Stromal cell of bone marrow (primary cell): ENCODE results near the gene CLIC3.

ENCODE experiments used
- DNase-seq: peaks from one replicate; pipeline ENCODE4 v3.0.0-alpha.2; 2012; ENCODE audit warnings: low read depth

CLIC3 gene

DNA sequence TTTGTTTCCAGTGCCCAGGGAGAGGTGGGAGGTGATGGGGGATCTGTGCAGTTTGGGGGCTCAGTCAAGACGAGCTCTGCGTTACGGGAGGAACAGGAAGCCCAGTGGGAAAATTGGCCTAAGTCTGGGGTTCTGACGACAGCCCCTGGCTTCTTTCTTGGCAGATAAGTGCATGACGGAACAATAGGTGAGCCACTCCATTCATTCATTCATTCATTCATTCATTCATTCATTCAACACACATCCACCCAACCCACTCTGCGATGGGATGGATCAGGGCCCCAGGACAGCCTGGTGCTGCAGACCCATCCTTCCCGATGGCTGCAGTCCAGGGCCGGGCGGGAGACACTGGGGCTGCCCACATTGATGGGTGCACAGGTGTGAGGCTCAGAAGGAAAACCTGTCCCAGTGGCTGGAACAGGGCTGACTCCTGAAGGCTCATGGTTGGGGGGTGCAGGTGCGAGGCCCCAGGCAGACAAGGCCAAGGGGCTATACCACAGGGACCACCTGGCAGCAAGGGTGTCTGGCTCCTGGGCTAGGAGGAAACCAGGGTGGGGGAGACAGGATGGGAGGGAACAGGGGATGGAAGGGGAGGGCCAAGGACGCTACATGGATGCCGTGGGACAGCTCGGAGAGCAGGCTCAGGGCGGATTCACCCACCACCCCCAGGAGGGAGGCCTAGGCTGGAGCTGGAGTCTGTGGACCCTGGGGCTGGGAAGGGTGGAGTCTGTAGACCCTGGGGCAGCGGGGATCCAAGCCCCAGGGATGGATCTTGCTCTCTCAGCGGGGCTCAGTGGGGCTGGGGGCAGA, 15.5 kb downstream of the CLIC3 start:
- no peak for DNase-seq

DNA sequence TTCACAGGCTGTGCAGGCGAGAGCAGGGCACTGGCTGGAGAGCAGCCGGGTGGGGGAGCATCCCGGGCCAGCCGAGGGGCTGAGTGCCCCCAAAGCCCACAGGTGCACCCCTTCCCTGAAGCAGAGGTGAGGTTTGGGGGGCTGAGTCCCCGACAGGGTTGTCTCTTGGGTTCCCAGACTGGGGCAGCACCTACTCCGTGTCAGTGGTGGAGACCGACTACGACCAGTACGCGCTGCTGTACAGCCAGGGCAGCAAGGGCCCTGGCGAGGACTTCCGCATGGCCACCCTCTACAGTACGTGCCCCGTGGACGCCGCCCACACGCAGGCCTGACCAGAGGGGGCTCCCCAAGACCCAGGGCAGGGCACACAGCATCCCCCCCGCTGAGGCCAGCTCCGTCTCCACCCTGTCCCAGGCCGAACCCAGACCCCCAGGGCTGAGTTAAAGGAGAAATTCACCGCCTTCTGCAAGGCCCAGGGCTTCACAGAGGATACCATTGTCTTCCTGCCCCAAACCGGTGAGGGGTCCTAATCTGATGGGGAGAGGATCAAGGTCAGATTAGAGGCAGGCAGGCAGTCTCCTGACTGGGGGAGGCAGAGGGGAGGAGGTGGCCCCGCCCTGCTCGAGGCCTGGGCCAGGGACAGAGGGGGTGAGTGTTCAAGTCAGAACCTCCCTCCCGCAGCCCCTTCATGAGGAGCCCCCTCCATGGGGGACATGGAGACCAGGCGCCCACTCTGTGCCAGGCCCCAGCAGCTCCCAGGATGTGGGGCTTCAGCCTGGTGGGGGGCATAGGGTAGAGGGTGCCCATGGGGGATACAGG, 16.4 kb downstream of the CLIC3 start:
- DNase-seq = no peak

DNA sequence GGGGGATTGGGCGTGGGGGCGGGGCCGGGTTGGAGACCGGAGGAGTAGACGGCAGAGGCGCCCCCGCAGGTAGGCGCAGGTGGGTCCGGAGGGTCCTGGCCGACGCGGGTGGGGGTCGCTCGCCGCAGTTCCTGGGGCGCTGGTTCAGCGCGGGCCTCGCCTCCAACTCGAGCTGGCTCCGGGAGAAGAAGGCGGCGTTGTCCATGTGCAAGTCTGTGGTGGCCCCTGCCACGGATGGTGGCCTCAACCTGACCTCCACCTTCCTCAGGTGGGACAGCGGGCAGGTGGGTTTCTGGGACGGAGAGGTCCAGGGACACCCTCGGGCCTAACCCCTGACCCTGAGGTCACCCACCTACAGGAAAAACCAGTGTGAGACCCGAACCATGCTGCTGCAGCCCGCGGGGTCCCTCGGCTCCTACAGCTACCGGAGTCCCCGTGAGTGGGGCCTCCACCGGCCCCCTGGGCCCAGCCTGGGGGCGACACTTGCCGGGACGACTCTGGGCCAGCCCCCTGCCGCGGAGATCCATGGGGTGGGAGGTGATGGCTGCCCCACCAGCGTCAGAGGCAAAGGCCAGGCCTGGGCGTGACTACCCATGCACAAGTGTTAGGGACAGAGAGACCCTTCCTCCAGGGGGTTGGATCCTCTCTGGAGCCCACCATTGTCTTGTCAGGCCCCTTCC, 17.4 kb downstream of the CLIC3 start:
- no peak for DNase-seq

DNA sequence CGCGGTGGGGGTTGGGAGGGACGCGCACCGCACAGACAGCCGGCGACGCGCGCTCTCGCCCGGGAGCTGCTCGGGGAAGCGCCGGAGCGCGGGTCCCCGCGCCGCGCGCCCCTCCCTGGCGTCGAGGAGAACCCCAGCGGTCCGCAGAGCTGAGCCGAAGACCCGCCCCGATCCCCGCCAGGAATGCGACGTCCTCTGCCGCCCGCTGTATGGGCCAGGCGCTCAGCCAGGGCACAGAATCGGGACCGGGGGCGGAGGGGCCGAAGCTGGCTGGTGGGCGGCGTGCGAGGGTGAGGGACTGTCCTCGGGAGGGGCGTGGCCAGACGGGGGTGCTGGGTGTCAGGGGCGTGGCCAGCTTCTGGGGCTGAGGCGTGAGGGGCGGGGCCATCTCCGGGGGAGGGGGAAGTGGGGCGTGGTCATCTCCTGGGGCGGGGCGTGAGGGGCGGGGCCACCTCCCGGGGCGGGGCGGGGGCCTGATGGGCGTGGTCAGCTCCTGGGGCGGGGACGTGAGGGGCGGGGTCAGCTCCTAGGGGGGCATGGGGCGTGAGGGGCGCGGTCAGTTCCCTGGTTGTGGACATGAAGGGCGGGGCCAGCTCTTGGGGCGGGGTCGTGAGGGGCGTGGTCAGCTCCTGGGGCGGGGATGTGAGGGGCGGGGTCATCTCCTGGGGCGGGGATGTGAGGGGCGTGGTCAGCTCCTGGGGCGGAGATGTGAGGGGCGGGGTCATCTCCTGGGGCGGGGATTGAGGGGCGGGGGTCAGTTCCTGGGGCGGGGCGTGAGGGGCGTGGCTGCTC, 18.1 kb downstream of the CLIC3 start:
- no peak for DNase-seq

DNA sequence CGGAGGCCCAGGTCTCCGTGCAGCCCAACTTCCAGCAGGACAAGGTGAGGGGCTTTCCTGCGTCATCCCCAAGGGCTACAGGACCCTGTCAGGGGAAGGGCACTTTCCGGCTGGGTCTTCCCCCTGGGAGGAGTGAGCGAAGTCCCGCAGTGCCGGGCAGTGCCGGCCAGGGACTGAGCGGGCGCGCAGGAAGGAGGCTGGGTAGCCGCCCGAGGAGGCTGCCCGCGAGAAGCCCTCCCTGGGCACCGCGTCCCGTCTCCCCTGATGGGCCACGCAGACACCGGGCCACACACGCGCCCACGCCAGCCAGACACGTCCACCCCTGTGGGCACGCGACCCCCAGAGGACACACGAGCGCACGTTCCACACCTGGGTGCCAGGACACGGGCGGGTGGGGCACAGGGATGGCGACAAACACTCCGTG, 18.7 kb downstream of the CLIC3 start:
- no peak for DNase-seq

DNA sequence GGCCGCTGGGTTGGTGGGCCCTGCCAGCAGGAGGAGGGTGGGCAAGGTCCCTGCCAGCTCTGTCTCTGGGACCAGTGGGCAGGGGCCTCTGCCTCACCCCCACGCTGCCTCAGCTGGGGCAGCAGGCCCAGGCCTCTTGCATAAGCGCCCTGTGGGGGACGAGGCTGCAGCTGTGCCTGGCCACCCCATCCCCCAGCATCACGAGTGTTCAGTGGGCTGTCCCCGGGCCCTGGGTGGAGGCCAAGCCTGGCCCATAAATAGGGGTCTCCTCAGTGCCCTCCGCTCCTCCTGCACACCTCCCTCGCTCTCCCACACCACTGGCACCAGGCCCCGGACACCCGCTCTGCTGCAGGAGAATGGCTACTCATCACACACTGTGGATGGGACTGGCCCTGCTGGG, 19.1 kb downstream of the CLIC3 start, which contains the start of gene PTGDS:
TSS of gene PTGDS (plus strand) at position 282 of the 400 bp plus-strand sequence. CDS start at position 357, 75 bp downstream.
- no peak for DNase-seq

DNA sequence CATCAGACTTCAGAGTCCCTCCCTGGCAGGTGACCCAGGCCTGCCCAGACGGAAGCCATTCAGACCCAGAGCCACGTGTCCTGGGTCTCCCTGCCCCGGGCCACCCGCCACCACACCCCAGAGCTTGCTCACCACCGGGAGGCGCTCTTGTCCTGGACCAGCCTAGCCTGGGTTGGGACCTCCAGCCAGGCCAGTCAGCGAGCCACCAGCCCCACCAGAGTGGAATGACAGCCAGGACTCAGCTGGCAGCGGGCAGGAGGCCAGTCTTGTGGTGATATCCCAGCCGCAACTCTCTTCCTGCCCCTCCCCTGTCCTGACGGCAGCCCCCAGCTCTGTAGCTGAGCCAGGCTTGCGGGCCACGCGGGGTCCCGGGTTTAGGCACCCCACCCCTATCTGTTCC, 20.7 kb downstream of the CLIC3 start:
- DNase-seq = no peak

DNA sequence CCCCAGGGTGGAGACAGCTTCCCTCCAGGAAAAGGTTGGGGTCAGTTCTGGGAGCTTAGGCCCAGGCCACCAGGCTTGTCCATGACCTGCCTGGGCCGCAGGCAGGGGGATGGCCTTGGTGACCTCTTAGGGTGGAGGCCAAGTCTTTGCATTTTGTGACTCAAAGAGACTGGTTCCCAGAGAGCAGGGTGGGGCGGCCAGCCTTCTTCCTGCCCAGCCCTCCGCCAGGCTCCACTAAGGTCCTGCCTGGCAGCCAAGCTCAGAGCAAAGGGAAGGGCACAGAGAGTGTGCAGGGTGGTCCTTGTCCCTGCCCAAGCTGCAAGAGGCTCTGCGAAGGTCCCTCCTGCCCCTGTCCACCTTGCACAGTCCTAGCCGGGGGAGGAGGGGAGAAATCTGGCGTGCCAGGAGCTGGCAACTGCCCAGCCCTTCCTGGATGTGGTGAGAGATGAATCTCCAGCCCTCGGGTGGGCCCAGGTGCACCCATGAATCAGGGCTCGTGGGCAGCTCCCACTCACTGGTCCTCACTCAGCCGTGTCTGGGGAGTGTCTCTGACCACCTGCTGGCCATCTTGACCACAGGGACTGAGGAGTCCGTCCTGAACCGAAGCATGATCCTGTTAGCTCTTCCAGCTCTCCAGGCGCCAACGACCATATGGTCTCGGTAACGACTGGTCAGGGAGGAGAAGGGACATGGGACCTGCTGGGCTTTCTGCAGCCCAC, 21.4 kb downstream of the CLIC3 start:
- DNase-seq = no peak

DNA sequence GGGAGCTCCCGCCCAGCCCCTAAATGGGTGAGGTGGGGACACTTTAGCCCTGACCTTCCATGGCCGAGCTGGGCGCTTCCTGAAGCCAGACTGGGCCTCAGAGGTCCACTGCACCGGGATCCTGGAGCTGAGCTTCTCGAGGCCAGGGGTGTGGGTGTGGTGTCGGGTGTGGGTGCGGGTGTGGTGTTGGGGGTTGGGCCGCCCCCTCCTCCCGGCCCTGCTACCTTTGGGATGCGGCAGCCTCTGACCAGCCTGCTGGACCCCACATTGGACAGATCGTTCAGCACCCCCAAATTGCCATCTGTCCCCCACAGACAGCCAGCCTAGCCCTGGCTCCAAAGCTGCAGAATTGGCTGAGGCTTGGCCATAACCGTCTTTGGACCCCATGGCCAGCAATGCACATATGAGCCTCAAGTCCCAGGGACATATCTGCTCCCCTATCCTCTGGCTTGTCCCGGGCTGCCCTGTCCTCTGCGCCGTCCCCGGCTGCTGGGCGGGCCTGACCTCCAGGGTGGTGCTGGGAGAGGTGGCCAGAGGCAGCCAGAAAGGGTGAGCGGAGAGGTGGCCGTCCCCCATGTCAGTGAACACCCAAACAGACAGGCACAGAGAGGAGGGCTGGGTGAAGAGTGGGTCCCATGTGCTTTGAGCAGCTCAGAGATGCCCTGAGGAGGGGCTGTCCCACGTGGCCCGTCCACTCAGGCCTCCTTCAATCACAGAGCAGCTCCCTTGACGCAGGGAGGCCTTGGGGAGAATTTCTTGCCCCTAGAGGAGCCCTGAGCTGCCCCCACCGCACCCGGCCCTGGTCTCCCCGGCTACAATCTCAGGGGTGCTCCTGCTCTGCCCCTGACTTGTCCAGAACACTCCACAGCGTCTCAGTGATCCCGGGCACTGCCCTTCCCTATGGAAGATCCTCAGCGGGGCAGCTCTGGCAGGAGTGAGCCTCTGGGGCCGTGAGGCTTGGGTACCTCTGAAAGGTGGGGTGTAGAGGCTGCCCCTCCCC, 22.4 kb downstream of the CLIC3 start:
- DNase-seq = no peak

DNA sequence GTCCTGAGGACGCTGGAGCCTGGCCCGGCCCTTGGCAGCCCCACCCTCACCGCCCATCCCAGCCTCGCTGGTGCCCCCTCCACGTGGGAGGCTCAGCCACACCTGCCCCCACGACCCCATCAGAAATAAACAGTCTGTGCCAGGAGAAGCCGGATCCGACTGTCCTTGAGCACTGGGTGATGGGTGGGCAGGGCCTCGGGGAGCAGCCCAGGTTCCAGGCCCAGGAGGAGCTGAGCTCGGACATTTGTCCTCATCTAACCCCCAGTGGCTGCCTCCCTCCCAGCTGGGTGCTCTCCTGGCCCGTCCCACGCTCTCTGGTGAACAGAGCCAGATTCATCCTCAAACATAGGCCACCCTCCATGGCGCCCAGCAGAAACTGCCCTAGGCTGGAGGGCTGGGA, 23.6 kb downstream of the CLIC3 start:
- no peak for DNase-seq

DNA sequence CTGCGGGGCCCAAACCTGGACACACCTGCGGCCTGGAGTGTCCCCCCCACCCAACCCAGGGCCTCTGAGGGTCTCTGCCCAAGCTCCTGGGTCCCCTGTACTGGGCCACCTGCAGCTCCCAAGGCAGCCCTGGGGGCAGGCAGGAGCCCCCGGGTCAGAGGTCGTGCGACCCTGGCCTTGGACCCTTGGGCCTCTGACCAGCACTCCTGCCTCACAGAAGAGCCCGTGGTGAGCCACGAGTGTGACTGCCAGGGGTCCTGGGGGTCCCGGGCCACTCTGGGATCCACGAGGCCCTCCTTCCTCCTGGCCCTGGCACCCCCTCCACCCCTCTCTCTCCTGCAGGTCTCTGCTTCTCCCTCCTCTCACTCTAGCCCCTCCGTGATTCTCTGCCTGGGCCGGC, 24.0 kb downstream of the CLIC3 start:
- DNase-seq = no peak

DNA sequence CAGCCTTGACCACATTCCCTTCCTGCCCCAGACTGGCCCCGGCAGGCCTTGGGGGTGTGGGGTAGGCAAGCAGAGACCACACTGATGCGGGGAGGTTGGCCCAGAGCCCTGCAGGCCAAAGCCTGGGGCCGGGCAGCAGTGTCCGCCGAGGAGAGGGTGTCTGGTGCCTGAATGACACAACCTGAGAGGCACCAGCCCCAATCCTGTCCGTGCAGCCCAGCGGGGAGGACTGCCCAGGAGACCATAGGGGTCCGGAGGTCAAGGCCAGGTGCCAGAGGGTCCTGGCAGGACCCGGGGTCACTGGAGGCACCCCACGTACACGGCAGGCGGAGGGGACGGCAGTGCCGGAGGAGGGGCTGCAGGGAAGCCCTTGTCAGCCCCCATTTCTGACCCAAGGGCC, 24.6 kb downstream of the CLIC3 start:
- no peak for DNase-seq

DNA sequence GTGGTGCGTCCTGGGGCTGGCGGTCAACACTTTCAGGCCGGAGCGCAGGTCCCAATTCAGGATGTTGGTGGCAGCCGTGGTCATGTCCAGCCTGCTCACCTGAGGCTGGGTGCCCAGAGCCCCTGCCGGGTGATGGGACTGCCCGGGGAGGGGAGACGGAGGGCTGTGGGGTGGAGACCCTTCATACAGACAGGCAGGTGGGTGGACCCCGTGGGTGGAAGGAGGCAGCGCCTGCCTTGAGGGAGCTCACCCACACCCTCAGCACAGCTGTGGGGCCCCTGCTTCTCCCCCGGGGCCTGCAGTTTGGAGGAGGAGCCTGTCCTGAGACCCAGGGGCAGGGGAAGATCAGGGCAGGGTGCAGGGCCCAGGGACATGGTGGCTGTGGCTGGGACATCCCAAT, 26.0 kb downstream of the CLIC3 start:
- no peak for DNase-seq

DNA sequence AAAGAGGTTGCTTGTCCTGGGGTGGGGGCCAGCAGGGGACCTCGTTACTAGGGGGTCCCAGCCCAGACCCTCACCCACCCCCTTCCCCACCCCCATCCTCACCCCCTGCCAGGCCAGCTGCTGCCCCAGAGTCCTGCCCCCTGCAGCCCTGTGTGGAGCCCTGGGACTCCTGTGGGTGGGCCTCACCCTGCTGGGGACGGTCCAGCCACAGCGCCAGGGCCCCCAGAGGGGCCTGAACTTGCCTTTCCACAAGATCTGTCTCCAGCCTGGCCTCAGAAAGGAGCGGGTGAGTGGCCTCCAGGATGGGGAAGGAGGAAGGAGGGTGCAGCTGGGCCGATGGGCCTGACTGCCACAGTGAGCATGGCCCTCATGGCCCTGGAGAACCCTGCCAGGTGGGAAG, 26.6 kb downstream of the CLIC3 start:
- no peak for DNase-seq

DNA sequence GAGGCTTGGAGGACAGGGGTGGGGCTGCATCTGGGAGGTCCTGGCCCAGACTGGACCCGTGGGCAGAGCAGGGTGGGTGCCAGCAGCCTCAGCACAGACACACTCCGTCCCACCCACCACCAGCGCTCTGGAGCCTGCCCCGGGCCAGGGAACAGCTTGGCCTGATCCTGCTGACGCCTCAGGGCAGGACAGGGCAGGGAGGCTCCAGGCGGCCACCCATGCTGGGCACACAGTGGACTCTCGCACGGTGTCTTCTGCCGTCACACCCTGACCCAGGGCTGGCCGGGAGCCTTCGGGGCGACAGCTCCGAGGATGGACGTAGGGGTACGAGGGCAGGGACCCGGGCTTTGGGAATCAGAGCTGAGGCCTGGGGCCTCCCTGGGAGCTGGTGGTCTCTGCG, 27.2 kb downstream of the CLIC3 start:
- DNase-seq = no peak

DNA sequence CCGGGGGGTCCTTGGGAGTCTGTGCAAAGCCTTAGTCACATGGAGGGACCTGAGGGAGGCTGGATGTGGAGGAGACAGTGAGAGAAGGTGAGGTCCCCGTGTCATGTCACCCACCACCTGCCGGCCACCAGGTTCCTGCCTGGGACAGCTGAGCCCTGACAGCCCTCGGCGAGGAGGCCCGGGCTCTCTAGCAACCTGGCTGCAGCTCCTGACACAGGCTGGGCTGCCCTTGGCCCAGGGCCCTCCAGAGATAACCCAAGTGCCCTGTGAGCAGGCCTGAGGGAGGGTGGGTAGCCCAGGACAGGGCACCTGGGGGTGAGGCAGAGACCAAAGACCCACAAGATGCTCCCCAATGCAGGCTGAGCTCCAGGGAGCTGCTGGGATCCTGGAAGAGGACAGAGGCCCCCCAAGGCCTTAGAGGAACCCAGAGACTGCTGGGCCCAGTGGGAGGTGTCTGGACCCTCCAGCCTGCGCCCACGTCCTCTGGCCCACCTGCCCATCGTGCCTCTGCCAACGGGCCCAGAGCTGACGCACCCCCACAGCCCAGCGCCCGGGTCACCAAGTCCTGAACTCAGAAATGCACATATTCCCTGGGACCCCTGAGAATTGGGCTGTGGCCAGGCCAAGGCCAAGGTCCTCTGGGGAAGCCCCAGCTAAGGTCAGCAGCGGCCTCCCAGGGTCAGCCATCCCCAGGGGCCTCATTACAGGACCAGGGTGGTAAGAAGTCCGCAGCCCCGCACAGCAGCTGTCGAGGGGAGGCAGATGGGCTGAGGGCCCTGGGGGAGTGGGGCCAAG, 27.8 kb downstream of the CLIC3 start:
- no peak for DNase-seq

DNA sequence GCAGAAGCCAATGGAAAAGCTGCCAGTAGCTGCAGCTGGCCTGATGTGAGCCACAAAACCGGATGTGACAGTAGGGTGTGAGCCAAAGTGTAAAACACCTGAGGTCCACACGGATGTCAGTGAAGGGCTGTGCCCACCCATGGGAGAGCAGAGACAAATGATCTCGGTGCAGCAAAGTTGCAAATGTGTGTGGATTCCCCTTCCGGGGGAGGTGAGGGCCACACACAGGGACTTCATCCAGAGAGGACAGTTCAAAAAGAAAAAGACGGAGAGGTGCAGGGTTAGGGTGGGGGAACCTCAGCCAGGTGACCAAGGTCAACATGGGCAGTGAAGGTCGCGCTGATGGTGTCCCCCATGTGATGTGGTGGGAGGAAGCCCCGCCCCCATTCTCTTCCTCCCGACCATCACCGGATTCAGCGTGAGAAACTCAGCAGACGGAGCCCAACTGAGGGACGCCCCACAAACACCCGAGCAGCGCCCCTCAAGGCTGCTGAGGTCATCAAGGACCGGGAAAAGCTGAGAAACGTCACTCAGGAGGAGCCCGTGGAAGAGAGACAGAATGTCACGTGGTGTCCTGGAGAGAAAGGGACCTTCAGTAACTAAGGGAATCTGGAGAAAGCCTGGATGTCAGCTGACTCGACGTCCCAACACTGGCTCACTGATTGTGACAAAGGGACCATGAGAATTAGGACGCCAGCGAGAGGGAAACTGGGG, 30.4 kb downstream of the CLIC3 start:
- no peak for DNase-seq

DNA sequence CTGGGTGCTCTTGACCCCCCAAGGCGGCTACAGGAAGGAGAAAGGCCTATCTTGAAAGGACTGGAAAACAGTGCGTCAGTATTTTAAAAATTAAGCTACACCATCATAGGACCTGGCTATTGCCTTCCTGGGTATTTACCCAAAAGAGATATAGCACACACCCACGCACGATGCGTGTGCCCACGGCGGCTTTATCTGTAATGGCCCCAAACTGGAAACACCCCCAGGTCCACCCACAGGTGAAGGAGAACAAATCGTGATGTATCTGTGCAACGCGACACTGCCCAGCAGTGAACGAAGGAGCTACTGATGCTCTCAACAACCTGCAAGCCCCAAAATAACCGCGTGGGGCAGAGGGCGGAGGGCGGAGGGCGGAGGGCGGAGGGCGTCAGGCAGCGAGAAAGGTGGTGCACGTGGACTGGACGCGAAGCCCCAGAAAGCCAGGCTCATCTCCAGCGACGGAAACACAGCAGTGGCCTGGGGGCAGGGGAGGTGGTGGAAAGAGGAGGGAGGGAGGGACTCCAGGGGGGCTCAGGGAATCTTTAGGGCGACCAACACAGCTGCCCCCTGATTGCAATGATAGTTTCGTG, 31.4 kb downstream of the CLIC3 start:
- no peak for DNase-seq
